Measurements from ENCODE around the gene CHAF1A.

The CHAF1A gene

DNA sequence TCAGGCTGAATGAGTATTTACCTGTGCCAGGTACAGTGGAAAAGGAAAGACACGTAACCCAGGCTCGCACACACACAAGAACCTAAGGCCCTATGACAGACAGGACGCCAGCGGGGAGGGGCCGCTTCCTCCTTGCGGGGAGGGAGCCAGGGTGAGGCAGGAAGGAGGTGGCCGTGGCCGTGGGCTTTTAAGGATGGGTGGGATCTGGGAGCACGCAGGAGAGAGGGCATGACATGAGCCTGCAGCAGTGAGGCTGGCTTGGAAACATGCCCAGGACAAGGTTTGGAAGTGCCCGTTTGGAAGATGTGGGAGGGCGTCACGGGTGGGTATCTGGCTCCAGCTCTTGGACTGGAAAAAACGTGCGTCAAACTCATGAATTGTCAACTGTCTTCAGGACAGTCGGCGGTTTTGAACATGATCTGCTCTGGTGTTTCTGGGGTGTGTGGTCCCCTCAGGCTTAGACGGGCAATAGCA is 22.1 kb upstream of the CHAF1A start:
- peak; percentile 54 for DNase-seq (ENCODE audit: low read depth)

- DNase-seq (ENCODE audit: low read depth), result no peak
Measured at GRCh38 chr19:4385291-4386040, 17.0 kb upstream of the CHAF1A start.

- DNase-seq (ENCODE audit: low read depth), result no peak
Measured at GRCh38 chr19:4386041-4386782, 16.2 kb upstream of the CHAF1A start.

- DNase-seq (ENCODE audit: low read depth), result no peak
Measured at GRCh38 chr19:4388337-4389063, 13.9 kb upstream of the CHAF1A start.

DNA sequence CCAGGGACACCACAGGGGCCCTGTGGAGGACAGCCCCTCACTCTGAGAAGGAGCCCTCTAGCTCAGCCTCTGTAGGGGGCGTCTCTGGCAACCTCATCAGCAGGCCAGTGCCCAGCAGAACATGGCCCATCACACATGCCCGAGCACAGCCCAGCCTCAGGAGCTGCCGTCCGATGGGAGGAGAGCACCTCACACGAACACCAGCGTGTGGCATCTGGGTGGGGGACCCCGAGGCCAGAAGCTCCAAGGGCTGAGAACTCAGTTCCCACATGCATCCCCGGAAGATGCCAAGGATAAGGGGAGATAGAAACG is 13.4 kb upstream of the CHAF1A start:
- no peak for DNase-seq (ENCODE audit: low read depth)

- DNase-seq (ENCODE audit: low read depth), result no peak
Measured at GRCh38 chr19:4389511-4390016, 12.9 kb upstream of the CHAF1A start.

GRCh38 chr19:4390017-4390566 is 12.3 kb upstream of the CHAF1A start:
- DNase-seq (ENCODE audit: low read depth), result no peak

GRCh38 chr19:4390567-4391305 is 11.7 kb upstream of the CHAF1A start:
- DNase-seq (ENCODE audit: low read depth), result no peak

- no peak for DNase-seq (ENCODE audit: low read depth)
Measured at GRCh38 chr19:4391306-4391693, 11.1 kb upstream of the CHAF1A start.

GRCh38 chr19:4391701-4392483 is 10.5 kb upstream of the CHAF1A start:
- DNase-seq (ENCODE audit: low read depth), result no peak

DNA sequence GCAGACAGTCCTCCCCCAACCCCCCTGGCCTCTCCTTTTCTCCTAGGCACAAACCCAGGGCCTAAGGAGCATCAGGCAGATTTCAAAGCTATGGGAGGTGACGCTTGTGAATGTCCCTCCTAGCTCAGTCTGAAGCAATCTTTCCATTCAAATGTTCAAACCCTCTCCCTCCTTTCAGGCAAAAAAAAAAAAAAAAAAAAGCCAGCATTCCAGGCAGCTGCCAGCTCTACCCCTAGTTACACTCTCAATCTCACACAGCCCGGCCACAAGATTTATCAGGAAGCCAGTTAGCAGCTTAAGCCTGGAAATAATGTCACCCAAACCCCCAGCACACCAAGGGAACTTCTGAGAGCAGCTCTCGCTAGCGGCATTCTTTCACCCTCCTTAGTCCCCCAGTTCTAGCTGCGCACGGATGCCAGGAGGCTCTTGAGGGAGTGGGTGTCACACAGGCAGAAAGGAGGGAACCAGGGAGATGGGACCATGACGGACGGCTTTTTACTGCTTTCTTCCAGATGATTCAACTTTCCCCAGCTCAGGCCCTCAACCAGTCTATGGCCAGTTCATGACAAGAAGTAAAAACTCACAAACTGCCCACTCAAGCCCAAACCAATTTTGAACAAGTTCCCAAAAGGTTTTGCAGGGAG is 8.4 kb upstream of the CHAF1A start:
- no peak for DNase-seq (ENCODE audit: low read depth)

DNA sequence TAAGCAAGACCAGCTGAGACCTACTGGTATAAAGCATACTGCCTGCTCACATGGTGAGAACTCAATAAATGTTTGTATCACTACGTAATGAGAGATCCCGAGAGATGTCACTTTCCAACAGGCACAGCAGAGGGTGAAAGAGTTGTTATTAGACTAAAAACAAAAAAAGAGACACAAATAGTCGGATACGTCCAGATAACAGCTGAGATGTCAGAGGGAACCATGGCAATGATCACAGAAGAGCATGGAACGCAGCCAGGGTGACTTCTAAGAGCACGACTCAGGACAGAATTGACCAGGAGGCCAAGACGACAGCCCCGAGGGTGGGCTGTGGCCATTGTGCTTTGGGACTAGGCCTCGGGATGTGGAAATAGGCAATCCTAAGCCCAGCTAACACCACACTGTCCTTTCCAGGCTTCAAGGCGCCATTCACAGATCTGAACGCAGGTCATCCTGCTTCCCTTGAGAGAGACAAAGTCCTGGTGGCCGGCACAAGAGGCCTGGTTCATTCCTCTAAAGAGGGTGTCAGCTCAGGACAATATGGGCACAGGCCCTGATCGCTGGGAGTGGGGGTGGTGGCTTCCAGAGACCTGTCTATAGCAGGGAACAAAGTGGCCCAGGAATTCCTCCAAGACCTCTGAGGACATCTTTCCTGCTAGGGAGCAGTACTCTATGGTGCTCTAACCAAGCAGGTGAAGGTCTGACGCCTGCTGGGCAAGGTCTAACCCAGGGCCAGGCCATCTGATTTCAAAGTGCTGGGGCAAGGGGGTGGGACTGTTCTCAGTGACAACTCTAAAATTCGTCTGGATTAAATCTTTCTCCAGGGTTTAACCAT is 5.3 kb upstream of the CHAF1A start:
- DNase-seq (ENCODE audit: low read depth), result no peak

GRCh38 chr19:4399812-4400134 is 2.7 kb upstream of the CHAF1A start:
- DNase-seq (ENCODE audit: low read depth), result no peak

DNA sequence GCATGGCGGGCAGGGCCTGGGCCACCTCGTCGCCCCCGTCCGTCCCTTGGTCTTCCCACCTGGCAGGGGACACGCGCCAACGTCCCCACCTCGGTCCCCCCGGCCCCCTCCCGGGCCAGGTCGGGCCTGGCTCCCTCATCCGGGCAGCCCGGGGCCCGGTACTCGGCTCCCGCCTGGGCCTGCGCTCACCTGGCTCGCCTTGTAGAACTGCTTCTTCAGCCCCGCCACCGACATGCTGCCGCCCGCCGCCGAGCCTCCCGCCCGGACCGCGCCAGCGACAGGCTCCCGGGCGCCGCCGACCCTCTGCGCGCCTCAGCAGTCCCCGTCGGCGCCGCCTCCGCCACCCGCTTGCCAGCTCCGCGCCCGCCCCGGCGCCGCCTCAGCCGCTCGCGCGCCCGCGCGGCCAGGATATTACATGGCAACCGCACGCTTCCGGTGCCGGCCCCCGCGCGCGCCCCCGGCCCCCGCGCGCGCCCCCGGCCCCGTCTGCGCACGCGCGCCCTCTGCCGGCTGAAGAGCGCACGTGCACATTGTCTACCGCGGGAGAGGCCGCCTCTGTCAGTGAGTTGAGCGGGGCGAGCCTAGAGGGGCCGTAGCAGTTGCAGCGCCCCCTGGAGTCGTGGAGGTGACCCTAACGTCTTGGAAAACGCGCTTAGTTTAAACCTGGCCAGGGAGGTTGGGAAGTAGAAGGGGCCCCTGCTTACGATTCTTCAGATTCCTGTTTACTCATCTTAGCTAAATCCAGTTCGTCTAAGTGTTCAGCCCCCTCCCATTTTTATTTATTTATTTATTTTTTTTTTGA is 2.1 kb upstream of the CHAF1A start, which contains the start of gene SH3GL1:
SH3GL1 (minus strand) TSS at position 413 of the 802 bp plus-strand sequence; CDS start at position 234, 179 bp downstream.
- DNase-seq (ENCODE audit: low read depth), result peak; percentile 82

DNA sequence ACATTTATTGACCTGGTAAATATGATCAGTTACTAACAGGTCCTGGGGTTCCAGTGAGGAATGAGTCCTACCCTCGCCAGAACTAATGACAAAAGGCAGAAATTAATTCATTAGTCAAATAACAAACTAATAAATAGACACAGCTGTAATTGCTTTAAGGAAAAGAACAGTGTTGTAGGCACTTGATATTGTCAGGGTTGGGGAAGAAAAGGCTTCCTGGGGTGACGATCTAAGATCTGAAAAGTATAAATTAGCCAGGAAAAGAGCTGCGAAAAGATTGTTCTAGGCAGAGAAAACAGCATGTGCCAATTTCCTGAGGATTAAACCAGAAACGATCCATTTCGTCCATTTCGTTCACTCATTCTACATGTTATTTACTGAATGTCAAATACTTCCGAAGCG is 670 bp upstream of the CHAF1A start:
- no peak for DNase-seq (ENCODE audit: low read depth)

DNA sequence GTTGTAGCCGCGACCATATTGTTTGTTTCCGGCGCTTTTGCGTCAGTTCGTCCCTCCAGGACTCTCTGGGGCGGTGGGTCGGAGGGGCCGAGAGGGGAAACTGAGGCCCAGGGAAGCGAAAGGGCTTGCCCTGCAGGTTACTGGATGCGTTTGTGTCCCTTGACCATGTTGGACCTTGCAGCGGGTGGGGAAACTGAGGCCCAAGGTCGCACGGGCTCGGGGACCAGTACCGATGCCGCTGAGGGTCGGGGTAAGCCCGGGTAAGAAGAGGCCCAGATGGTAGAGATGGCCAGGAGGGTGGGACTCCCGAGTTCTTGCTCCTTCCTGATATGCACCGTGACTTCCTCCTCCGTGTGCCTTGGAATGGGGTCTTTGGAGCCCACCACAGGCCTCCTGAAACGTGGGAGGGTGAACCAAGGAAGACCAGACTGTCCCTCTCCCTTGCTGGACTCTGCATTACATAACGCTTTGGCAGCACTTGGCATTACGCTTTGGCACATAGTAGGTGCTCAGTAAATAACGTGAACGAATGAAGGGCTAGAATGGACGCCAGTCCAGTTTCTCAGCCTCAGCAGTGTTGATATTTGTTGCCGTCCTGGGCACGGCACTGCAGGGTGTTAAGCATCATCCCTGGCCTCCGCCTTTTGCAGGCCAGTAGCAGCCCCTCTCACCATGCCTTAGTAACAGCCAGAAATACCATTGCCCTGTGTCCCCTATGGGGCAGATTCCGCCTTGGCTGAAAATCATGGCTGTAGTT is 743 bp downstream of the CHAF1A start:
- no peak for DNase-seq (ENCODE audit: low read depth)

DNA sequence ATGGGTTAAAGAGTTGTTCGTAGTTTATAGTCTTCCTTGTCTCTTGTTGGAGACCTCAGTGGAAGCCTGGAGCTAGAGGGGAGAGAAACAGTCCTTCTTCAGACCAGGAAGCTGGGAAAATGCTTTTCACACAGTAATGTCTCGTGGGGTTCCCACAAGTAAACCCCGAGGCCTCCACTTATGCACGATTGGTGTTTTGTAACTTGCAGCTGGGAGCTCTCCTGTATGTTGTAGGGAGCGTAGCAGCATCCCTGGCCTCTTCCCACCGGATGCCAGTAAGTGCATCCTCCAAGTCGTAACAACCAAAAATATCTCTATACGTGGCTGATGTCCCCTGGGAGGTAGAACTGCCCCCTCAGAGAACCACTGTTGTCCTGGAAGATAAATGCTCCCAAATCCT is 3.5 kb downstream of the CHAF1A start:
- no peak for DNase-seq (ENCODE audit: low read depth)

- no peak for DNase-seq (ENCODE audit: low read depth)
Measured at GRCh38 chr19:4406626-4407025, 4.2 kb downstream of the CHAF1A start.

Measured in T-helper 22 cell (primary cell).